Measurements from ENCODE around the gene SMIM45.
A peak's percentile ranks its signal among the peaks of the same experiment; 100 is the strongest.
"Not testable (repeated sequence)": the region's sequence is repeated elsewhere in the genome, so short reads cannot be mapped to it uniquely, and the experiment has no call there.

Gene SMIM45

GRCh38 chr22:41940832-41941765 is 10.9 kb upstream of the SMIM45 start:
- H3K9me3 ChIP-seq (ENCODE audit: control insufficient read depth, low read length): no peaks in the 10 kb centered on the region
- no peak overlapping the region for H3K4me3 ChIP-seq (ENCODE audit: low read length)
- no peaks in the 10 kb centered on the region for H3K36me3 ChIP-seq (ENCODE audit: control insufficient read depth, insufficient read depth, low read length, severe bottlenecking)
- H3K27me3 ChIP-seq (replicated peaks; ENCODE audit: control insufficient read depth, insufficient read depth, low read length): no peaks in the 10 kb centered on the region
- peak; percentile 91 for DNase-seq (ENCODE audit: low read depth)
- peak overlapping the region; percentile 5 for H3K9ac ChIP-seq (ENCODE audit: low read length)
- peaks cover 13% of the 10 kb centered on the region for H3K4me1 ChIP-seq (ENCODE audit: control insufficient read depth, insufficient read depth, low read length)

DNA sequence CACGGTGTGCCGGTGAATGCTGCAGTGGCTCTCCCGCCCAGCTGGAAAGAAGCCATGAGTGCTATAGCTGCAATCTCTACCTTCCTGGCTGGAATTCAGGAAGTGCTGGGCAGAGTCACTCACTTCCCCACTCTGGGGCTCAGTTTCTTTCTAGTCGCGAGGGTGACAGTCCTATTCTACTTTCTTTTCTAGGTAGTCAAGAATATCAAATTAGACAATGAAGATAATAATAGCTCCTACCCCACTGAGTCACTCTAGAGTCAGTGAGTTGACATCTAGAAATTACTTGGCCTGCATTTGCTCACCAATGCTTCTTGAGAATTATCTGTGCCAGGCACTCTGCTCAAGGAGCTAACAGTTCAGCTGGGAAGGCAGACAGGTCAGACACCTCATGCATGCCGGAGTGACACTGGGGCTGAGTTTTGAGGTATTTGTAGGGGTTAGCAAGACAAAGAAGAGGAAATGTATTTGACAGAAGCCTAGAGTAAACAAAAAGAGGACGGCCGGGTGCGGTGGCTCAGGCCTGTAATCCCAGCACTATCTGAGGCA is 8.2 kb upstream of the SMIM45 start:
- Histone ChIP-seq H3K36me3 (ENCODE audit: control insufficient read depth, insufficient read depth, low read length, severe bottlenecking) (no peaks in the 10 kb centered on the region), H3K9me3 (ENCODE audit: control insufficient read depth, low read length) (no peaks in the 10 kb centered on the region), H3K4me1 (ENCODE audit: control insufficient read depth, insufficient read depth, low read length) (peaks cover 17% of the 10 kb centered on the region), H3K27me3 (replicated peaks; ENCODE audit: control insufficient read depth, insufficient read depth, low read length) (no peaks in the 10 kb centered on the region), H3K4me3 (ENCODE audit: low read length) (no peak overlapping the region), H3K9ac (ENCODE audit: low read length) (no peak overlapping the region)
- no peak for DNase-seq (ENCODE audit: low read depth)

DNA sequence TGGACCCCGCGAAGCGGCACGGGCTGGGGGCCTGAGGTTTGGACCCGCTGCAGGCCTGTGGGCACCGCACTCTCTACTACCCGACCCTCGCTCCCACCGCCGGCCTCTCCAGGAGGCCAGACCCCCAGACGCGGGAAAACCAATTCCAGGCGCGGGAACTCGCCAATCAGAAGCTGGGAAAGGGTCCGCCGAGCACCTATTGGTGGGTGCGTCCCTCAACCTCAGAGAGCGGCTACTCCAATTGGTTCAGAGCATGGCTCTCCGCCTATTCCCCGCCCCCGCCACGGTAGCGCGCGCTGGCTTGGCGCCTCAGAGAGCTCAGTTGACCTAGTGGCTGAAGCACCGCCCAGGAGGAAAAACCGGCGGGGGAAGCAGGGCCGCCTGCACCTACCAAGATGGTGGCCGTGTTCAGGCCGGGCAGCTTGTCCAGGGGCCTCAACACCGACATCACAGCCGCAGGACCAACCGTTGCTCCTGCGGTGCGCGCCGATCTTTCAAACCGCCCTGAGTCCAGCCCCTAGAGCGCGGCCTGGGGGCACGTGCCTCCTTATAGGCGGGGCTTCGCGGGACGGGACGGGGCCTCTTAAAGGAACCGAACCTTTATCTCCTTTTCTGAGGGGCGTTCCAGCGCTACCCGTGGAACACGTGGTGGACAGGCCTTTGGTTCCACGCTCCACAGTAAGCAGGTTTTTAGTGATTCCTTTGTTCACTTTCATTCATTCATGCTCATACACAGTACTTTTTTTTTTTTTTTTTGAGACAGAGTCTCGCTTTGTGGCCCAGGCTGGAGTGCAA is 5.1 kb upstream of the SMIM45 start, which contains the start of gene CENPM:
Gene CENPM, minus strand, starts transcription at position 524 of the 795 bp plus-strand sequence. Its CDS starts 76 bp downstream, at position 448.
- Histone ChIP-seq H3K36me3 (ENCODE audit: control insufficient read depth, insufficient read depth, low read length, severe bottlenecking) (no peaks in the 10 kb centered on the region), H3K4me3 (ENCODE audit: low read length) (peak within 1 kb of the TSS; percentile 94), H3K4me1 (ENCODE audit: control insufficient read depth, insufficient read depth, low read length) (peaks cover 9% of the 10 kb centered on the region), H3K9ac (ENCODE audit: low read length) (peak within 1 kb of the TSS; percentile 65), H3K27me3 (replicated peaks; ENCODE audit: control insufficient read depth, insufficient read depth, low read length) (peaks cover 9% of the 10 kb centered on the region), H3K9me3 (ENCODE audit: control insufficient read depth, low read length) (no peaks in the 10 kb centered on the region)
- peak; percentile 98 for DNase-seq (ENCODE audit: low read depth)

- H3K4me3 ChIP-seq (ENCODE audit: low read length): peak overlapping the region; percentile 94
- peak overlapping the region; percentile 65 for H3K9ac ChIP-seq (ENCODE audit: low read length)
- no peaks in the 10 kb centered on the region for H3K36me3 ChIP-seq (ENCODE audit: control insufficient read depth, insufficient read depth, low read length, severe bottlenecking)
Measured at GRCh38 chr22:41947424-41948080, 4.4 kb upstream of the SMIM45 start.

DNA sequence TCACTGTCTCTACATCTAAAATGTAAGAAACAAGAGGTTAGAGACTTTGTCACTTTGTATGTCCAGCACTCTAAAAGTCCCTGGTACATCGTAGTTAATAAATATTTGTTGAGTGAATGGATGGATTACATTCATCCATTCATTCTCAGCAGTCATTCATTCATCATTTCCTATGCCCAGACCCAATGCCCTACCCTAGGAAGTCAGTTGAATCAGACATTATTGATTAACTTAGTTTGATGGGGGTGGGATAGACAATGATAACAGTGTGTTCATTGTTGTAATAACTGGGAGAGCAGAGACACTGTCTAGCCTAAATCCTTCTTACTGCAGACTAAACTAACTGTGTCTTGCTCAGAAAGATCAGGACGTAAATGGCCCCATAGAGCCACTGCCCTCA is 3.8 kb upstream of the SMIM45 start:
- Histone ChIP-seq H3K9ac (ENCODE audit: low read length) (no peak overlapping the region), H3K4me1 (ENCODE audit: control insufficient read depth, insufficient read depth, low read length) (peaks cover 9% of the 10 kb centered on the region), H3K36me3 (ENCODE audit: control insufficient read depth, insufficient read depth, low read length, severe bottlenecking) (no peaks in the 10 kb centered on the region), H3K9me3 (ENCODE audit: control insufficient read depth, low read length) (no peaks in the 10 kb centered on the region), H3K4me3 (ENCODE audit: low read length) (no peak overlapping the region), H3K27me3 (replicated peaks; ENCODE audit: control insufficient read depth, insufficient read depth, low read length) (peaks cover 22% of the 10 kb centered on the region)
- DNase-seq (ENCODE audit: low read depth): no peak

More at GRCh38 chr22:41947424-41948080, 4.4 kb upstream of the SMIM45 start:
- Histone ChIP-seq H3K4me1 (ENCODE audit: control insufficient read depth, insufficient read depth, low read length) (peaks cover 9% of the 10 kb centered on the region), H3K9me3 (ENCODE audit: control insufficient read depth, low read length) (no peaks in the 10 kb centered on the region), H3K27me3 (replicated peaks; ENCODE audit: control insufficient read depth, insufficient read depth, low read length) (peaks cover 16% of the 10 kb centered on the region)
- DNase-seq (ENCODE audit: low read depth): no peak

- not testable (repeated sequence) for H3K4me3 ChIP-seq (ENCODE audit: low read length); H3K9me3 ChIP-seq (ENCODE audit: control insufficient read depth, low read length); H3K9ac ChIP-seq (ENCODE audit: low read length); H3K4me1 ChIP-seq (ENCODE audit: control insufficient read depth, insufficient read depth, low read length); DNase-seq (ENCODE audit: low read depth); H3K36me3 ChIP-seq (ENCODE audit: control insufficient read depth, insufficient read depth, low read length, severe bottlenecking)
- H3K27me3 ChIP-seq (replicated peaks; ENCODE audit: control insufficient read depth, insufficient read depth, low read length): peaks cover 25% of the 10 kb centered on the region
Measured at GRCh38 chr22:41948928-41949296, 3.0 kb upstream of the SMIM45 start.

DNA sequence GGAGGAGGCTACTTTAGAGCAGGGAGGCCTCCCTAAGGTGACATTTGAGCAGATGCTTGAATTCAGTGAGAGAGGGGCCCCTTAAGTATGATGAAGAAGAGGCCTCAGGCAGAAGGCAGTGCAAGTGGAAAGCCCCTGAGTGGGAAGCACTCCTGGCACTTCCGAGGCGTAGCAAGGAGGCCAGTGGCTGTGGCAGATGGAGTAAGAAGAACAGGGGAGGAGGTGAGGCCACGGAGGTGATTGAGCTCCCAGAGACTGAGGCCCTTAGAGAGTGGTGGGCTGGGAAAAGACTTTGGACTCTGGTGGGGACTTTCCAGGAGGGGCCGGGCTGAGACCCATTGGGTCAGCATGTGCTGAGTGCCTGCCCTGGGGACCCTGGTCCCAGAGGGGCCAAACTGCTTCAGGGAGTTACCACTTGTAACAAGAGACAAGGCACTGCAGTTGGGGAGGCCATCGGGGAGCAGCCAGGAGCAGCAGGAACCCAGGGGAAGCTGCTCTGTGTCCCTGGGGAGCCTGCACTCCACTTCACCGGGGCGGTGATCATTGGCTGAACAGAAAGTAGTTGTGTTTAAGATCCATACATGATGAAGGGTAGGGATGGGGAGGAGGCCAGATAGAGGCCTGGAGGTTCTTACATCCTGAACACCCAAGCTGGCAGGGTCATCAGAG is 2.5 kb upstream of the SMIM45 start:
- Histone ChIP-seq H3K9me3 (ENCODE audit: control insufficient read depth, low read length) (no peaks in the 10 kb centered on the region), H3K36me3 (ENCODE audit: control insufficient read depth, insufficient read depth, low read length, severe bottlenecking) (no peaks in the 10 kb centered on the region), H3K4me1 (ENCODE audit: control insufficient read depth, insufficient read depth, low read length) (peaks cover 9% of the 10 kb centered on the region), H3K9ac (ENCODE audit: low read length) (no peak overlapping the region), H3K27me3 (replicated peaks; ENCODE audit: control insufficient read depth, insufficient read depth, low read length) (peaks cover 25% of the 10 kb centered on the region), H3K4me3 (ENCODE audit: low read length) (no peak overlapping the region)
- no peak for DNase-seq (ENCODE audit: low read depth)

DNA sequence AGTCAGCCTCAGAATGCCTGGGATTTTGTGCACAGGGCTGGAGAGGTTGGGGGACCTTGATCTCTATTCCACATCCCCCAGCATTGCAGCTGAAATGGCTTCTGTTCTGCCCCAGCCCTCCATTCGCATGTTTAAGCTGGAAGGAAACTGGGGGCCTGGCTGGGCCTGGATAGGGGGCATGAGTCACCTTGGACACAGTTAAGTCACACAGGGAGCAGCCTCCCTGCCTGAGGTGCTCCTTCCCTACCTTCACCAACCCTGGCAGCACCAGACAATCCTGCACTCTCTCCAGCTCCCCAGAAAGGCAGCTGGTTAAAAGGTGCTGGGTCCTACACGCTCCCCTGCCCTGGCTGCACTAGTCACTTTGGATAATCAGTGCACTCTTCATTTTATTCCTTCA is 763 bp downstream of the SMIM45 start:
- Histone ChIP-seq H3K9me3 (ENCODE audit: control insufficient read depth, low read length) (no peaks in the 10 kb centered on the region), H3K9ac (ENCODE audit: low read length) (no peak overlapping the region), H3K36me3 (ENCODE audit: control insufficient read depth, insufficient read depth, low read length, severe bottlenecking) (no peaks in the 10 kb centered on the region), H3K4me3 (ENCODE audit: low read length) (no peak overlapping the region), H3K27me3 (replicated peaks; ENCODE audit: control insufficient read depth, insufficient read depth, low read length) (peaks cover 25% of the 10 kb centered on the region), H3K4me1 (ENCODE audit: control insufficient read depth, insufficient read depth, low read length) (no peaks in the 10 kb centered on the region)
- no peak for DNase-seq (ENCODE audit: low read depth)

DNA sequence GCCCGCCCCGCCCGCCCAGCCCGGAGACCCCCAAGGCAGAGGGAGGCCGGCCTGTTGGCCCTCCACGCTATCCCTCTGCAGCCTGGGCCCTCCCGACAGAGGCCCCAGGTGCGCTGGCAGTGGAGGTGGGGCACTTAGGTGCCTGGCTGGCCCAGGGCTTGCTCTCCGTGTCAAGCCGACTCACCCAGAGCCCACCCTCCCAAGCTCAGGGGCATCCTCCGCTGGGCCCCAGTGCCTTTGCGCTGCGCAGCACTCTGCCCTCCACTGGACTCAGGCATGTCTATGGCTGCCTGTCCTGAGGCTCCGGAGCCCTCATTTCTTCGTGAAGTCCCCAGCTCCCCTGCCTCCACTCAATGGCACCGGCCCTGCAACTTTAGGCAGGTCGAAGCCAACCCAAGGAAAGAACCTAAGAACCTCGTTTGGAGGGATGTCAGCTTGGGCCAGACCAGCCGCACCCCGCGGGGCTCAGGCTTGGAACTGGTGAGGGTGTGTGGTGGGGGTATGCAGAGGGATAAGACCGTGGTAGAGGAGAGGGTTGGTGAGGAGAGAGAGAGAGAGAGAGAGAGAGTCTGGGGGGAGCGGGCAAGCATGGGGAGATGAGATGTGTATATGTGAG is 6.1 kb downstream of the SMIM45 start:
- Histone ChIP-seq H3K9me3 (ENCODE audit: control insufficient read depth, low read length) (no peaks in the 10 kb centered on the region), H3K36me3 (ENCODE audit: control insufficient read depth, insufficient read depth, low read length, severe bottlenecking) (no peaks in the 10 kb centered on the region), H3K9ac (ENCODE audit: low read length) (no peak overlapping the region), H3K4me3 (ENCODE audit: low read length) (no peak overlapping the region), H3K27me3 (replicated peaks; ENCODE audit: control insufficient read depth, insufficient read depth, low read length) (peaks cover 4% of the 10 kb centered on the region), H3K4me1 (ENCODE audit: control insufficient read depth, insufficient read depth, low read length) (peaks cover 9% of the 10 kb centered on the region)
- DNase-seq (ENCODE audit: low read depth): no peak

- H3K36me3 ChIP-seq (ENCODE audit: control insufficient read depth, insufficient read depth, low read length, severe bottlenecking): no peaks in the 10 kb centered on the region
- H3K4me1 ChIP-seq (ENCODE audit: control insufficient read depth, insufficient read depth, low read length): peaks cover 19% of the 10 kb centered on the region
- peak; percentile 32 for DNase-seq (ENCODE audit: low read depth)
- no peak overlapping the region for H3K9ac ChIP-seq (ENCODE audit: low read length)
- peaks cover 3% of the 10 kb centered on the region for H3K27me3 ChIP-seq (replicated peaks; ENCODE audit: control insufficient read depth, insufficient read depth, low read length)
- H3K9me3 ChIP-seq (ENCODE audit: control insufficient read depth, low read length): no peaks in the 10 kb centered on the region
- no peak overlapping the region for H3K4me3 ChIP-seq (ENCODE audit: low read length)
Measured at GRCh38 chr22:41963453-41964111, 11.6 kb downstream of the SMIM45 start.
